GM06990 (cell line): ENCODE data around the gene ZBTB25.

ENCODE experiments used
- DNase-seq: peaks from one replicate; pipeline ENCODE4 v3.0.0-alpha.2; 2011; ENCODE audit not compliant: insufficient read length; ENCODE audit errors: extremely low read depth
- H3K27me3 ChIP-seq: replicated peaks from 2 replicates; pipeline ENCODE4 v1.6.0; 2011; ENCODE audit warnings: low read length; ENCODE audit not compliant: control insufficient read depth, insufficient read depth
- H3K36me3 ChIP-seq: 2 replicates; pipeline ENCODE4 v1.5.1; 2011; ENCODE audit warnings: low read length; ENCODE audit not compliant: control insufficient read depth, insufficient read depth
- H3K4me3 ChIP-seq: replicated peaks from 2 replicates; pipeline ENCODE4 v1.5.1; 2011; ENCODE audit warnings: low read depth, mild to moderate bottlenecking, control low read depth, low read length
- TF ChIP-seq, protein P1 (sequence below): IDR thresholded peaks from 2 replicates; pipeline ENCODE4 v1.5.1; 2011; ENCODE audit warnings: low read length, control low read depth, mild to moderate bottlenecking, inconsistent platforms; ENCODE audit not compliant: insufficient read depth, poor library complexity, severe bottlenecking

Gene ZBTB25

GRCh38 chr14:64536488-64537245, 33.0 kb upstream of the ZBTB25 start:
- DNase-seq = no peak
- TF ChIP-seq, protein P1, sequence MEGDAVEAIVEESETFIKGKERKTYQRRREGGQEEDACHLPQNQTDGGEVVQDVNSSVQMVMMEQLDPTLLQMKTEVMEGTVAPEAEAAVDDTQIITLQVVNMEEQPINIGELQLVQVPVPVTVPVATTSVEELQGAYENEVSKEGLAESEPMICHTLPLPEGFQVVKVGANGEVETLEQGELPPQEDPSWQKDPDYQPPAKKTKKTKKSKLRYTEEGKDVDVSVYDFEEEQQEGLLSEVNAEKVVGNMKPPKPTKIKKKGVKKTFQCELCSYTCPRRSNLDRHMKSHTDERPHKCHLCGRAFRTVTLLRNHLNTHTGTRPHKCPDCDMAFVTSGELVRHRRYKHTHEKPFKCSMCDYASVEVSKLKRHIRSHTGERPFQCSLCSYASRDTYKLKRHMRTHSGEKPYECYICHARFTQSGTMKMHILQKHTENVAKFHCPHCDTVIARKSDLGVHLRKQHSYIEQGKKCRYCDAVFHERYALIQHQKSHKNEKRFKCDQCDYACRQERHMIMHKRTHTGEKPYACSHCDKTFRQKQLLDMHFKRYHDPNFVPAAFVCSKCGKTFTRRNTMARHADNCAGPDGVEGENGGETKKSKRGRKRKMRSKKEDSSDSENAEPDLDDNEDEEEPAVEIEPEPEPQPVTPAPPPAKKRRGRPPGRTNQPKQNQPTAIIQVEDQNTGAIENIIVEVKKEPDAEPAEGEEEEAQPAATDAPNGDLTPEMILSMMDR = no peak
- no peak overlapping the region for H3K4me3 ChIP-seq
- no peaks in the 10 kb centered on the region for H3K27me3 ChIP-seq
- no peaks in the 10 kb centered on the region for H3K36me3 ChIP-seq

DNA sequence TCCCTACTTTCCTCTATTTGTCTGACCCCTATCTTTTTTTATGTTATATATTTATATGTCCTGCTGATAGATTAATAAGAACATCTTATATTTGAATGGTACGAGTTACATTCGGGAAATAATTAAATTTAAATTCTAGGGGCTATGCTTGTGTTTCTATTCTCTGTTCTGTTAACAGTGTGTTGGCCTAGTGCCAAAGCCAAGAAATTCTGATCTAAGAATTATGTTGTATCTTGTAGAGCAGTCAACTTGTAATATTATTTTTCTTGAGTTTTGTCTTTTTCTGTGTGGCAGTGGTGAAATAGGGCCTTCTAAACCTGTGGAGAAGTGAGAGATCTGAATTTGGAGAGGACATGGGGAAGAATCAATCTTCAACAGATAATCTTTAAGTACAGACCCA, 27.9 kb upstream of the ZBTB25 start:
- TF ChIP-seq, protein P1 = no peak
- H3K27me3 ChIP-seq = no peaks in the 10 kb centered on the region

DNA sequence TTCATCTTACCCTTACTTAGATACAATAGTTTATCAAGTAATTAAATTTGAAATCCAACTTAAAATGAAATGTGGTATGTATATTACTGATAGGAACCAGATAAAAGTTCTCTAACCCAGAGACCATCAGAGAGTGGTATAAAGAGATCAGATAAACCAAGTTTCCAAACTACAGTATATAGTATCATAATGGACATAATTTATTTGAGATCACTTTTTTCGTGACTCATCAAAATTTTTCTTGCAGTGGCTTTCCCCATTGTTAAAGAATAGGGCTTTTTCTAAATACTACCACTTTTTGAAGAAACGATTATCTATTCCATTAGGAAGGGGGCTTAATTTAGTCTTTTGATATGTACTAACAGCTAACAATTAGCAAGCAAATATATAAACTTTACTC, 21.7 kb upstream of the ZBTB25 start:
- Histone ChIP-seq H3K27me3 (no peaks in the 10 kb centered on the region), H3K4me3 (no peak overlapping the region), H3K36me3 (peaks cover 3% of the 10 kb centered on the region)
- TF ChIP-seq, protein P1 = no peak
- no peak for DNase-seq

More for the DNA sequence above, 27.9 kb upstream of the ZBTB25 start:
- no peak for DNase-seq
- H3K4me3 ChIP-seq = no peak overlapping the region
- H3K36me3 ChIP-seq = no peaks in the 10 kb centered on the region; the same call in 1 of the 2 replicates

DNA sequence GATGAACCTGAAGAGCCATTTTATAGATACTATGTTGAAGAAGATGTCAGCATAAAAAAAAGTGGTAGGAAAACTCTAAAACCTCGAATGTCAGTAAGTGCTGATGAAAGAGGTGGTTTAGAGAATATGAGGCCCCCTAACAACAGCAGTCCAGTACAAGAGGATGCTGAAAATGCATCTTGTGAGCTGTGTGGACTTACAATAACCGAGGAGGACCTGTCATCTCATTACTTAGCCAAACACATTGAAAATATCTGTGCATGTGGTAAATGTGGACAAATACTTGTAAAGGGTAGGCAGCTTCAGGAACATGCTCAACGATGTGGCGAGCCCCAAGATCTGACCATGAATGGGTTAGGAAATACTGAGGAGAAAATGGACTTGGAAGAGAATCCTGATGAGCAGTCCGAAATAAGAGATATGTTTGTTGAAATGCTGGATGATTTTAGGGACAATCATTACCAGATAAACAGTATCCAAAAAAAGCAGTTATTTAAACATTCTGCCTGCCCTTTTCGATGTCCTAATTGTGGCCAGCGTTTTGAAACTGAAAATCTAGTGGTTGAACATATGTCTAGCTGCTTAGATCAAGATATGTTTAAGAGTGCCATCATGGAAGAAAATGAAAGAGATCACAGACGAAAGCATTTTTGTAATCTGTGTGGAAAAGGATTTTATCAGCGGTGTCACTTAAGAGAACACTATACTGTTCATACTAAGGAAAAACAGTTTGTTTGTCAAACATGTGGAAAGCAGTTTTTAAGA, 19.1 kb upstream of the ZBTB25 start:
- Histone ChIP-seq H3K27me3 (no peaks in the 10 kb centered on the region), H3K36me3 (peaks cover 3% of the 10 kb centered on the region), H3K4me3 (no peak overlapping the region)
- DNase-seq = no peak
- TF ChIP-seq, protein P1 = no peak

GRCh38 chr14:64520699-64521098, 17.1 kb upstream of the ZBTB25 start:
- Histone ChIP-seq H3K4me3 (no peak overlapping the region), H3K27me3 (no peaks in the 10 kb centered on the region), H3K36me3 (peaks cover 3% of the 10 kb centered on the region)
- DNase-seq = no peak
- TF ChIP-seq, protein P1 = no peak
